Osteocyte (in vitro differentiated cells): ENCODE data around the gene BLID. TPM values are rescaled to one million over a fixed set of nuclear protein-coding genes. Genes with fewer than 3 reads are reported as not detected.

Experiments
- DNase-seq: peaks from one replicate; pipeline ENCODE4 v3.0.0; 2021; ENCODE audit warnings: mixed read lengths; ENCODE audit not compliant: unreplicated experiment; ENCODE audit errors: extremely low spot score
- H3K27ac Mint-ChIP-seq: one replicate; pipeline ENCODE4 v1.8.0; 2021; ENCODE audit warnings: mild to moderate bottlenecking, mixed read lengths; ENCODE audit not compliant: unreplicated experiment
- H3K27me3 Mint-ChIP-seq: one replicate; pipeline ENCODE4 v1.8.0; 2021; ENCODE audit warnings: mixed read lengths; ENCODE audit not compliant: unreplicated experiment
- H3K36me3 Mint-ChIP-seq: one replicate; pipeline ENCODE4 v1.8.0; 2021; ENCODE audit warnings: mixed read lengths; ENCODE audit not compliant: unreplicated experiment
- H3K4me1 Mint-ChIP-seq: one replicate; pipeline ENCODE4 v1.8.0; 2021; ENCODE audit warnings: mixed read lengths; ENCODE audit not compliant: unreplicated experiment
- H3K4me3 Mint-ChIP-seq: one replicate; pipeline ENCODE4 v1.8.0; 2021; ENCODE audit warnings: mild to moderate bottlenecking, moderate library complexity, mixed read lengths; ENCODE audit not compliant: unreplicated experiment
- H3K9me3 Mint-ChIP-seq: one replicate; pipeline ENCODE4 v1.8.0; 2021; ENCODE audit warnings: mixed read lengths; ENCODE audit not compliant: unreplicated experiment
- microRNA-seq: library from miRNA; unstranded; fragments of <30 nt; microRNA quantifications from one replicate; pipeline ENCODE4 v1.1.0, GENCODE V29; 2020; ENCODE audit not compliant: unreplicated experiment
- total RNA-seq: library from RNA; stranded (reverse); gene quantifications from 2 replicates; pipeline ENCODE4 v1.2.1, GENCODE V29; 2021
- TF ChIP-seq, protein P1 (sequence below): fragments of 200-600 bp; sonication (generic); IDR thresholded peaks from 2 replicates; pipeline ENCODE4 v1.5.0; 2021; ENCODE audit warnings: antibody characterized with exemption, mild to moderate bottlenecking, moderate library complexity

The BLID gene
- total RNA-seq, 1 donor from 2014 or later, result 1.4 TPM

GRCh38 chr11:122068837-122069236, 47.2 kb downstream of the BLID start:
- H3K9me3 Mint-ChIP-seq, result no peaks in the 10 kb centered on the region
- peaks cover 9% of the 10 kb centered on the region for H3K36me3 Mint-ChIP-seq
- H3K27ac Mint-ChIP-seq, result peak overlapping the region; percentile 92
- peak overlapping the region; percentile 60 for H3K4me3 Mint-ChIP-seq
- H3K27me3 Mint-ChIP-seq, result no peaks in the 10 kb centered on the region
- peaks cover 47% of the 10 kb centered on the region for H3K4me1 Mint-ChIP-seq
- TF ChIP-seq, protein P1, sequence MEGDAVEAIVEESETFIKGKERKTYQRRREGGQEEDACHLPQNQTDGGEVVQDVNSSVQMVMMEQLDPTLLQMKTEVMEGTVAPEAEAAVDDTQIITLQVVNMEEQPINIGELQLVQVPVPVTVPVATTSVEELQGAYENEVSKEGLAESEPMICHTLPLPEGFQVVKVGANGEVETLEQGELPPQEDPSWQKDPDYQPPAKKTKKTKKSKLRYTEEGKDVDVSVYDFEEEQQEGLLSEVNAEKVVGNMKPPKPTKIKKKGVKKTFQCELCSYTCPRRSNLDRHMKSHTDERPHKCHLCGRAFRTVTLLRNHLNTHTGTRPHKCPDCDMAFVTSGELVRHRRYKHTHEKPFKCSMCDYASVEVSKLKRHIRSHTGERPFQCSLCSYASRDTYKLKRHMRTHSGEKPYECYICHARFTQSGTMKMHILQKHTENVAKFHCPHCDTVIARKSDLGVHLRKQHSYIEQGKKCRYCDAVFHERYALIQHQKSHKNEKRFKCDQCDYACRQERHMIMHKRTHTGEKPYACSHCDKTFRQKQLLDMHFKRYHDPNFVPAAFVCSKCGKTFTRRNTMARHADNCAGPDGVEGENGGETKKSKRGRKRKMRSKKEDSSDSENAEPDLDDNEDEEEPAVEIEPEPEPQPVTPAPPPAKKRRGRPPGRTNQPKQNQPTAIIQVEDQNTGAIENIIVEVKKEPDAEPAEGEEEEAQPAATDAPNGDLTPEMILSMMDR, result no peak
- no peak for DNase-seq

GRCh38 chr11:122068141-122068540, 47.9 kb downstream of the BLID start:
- H3K27me3 Mint-ChIP-seq, result no peaks in the 10 kb centered on the region
- peaks cover 12% of the 10 kb centered on the region for H3K36me3 Mint-ChIP-seq

More at GRCh38 chr11:122068141-122068540, 47.9 kb downstream of the BLID start:
- Mint-ChIP-seq H3K4me1 (peaks cover 47% of the 10 kb centered on the region), H3K27ac (peak overlapping the region; percentile 92), H3K9me3 (no peaks in the 10 kb centered on the region), H3K4me3 (peak overlapping the region; percentile 60)
- TF ChIP-seq, protein P1, result no peak
- no peak for DNase-seq

Small RNA genes within 50 kb of the gene (microRNA-seq; reads per million reads assigned to microRNA genes)
- gene MIR100 (98,305 reads per million, percentile 99 among the genes with 10 or more reads in this experiment), gene MIR125B1 (681 reads per million, percentile 77 among the genes with 10 or more reads in this experiment), gene MIRLET7A2 (123 reads per million, percentile 54 among the genes with 10 or more reads in this experiment)
